HEK293 (cell line): ENCODE results near the gene PACSIN2.

Experiments
- GLIS1 ChIP-seq: fragments of 450-650 bp; formaldehyde crosslinking; IDR thresholded peaks from 2 replicates; pipeline ENCODE4 v1.5.1; 2016; ENCODE audit warnings: missing biosample characterization, missing genetic modification characterization
- KLF1 ChIP-seq: fragments of 450-650 bp; formaldehyde crosslinking; IDR thresholded peaks from 2 replicates; pipeline ENCODE4 v1.5.1; 2016; ENCODE audit warnings: missing biosample characterization, missing genetic modification characterization
- SALL2 ChIP-seq: fragments of 450-650 bp; formaldehyde crosslinking; IDR thresholded peaks from 2 replicates; pipeline ENCODE4 v1.5.0; 2017; ENCODE audit warnings: missing biosample characterization, mild to moderate bottlenecking, missing genetic modification characterization, borderline replicate concordance
- SCRT1 ChIP-seq: fragments of 450-650 bp; formaldehyde crosslinking; IDR thresholded peaks from 2 replicates; pipeline ENCODE4 v1.5.1; 2016; ENCODE audit warnings: missing biosample characterization, missing genetic modification characterization, borderline replicate concordance
- ZNF184 ChIP-seq: fragments of 450-650 bp; IDR thresholded peaks from 2 replicates; pipeline ENCODE4 v1.5.1; 2018; ENCODE audit warnings: missing biosample characterization, mild to moderate bottlenecking, missing genetic modification characterization
- ZNF2 ChIP-seq: fragments of 450-650 bp; formaldehyde crosslinking; IDR thresholded peaks from 2 replicates; pipeline ENCODE4 v1.5.1; 2016; ENCODE audit warnings: missing biosample characterization, missing genetic modification characterization
- ZNF266 ChIP-seq: fragments of 450-650 bp; formaldehyde crosslinking; IDR thresholded peaks from 2 replicates; pipeline ENCODE4 v1.5.1; 2016; ENCODE audit warnings: missing biosample characterization, missing genetic modification characterization, low read depth
- ZNF335 ChIP-seq: fragments of 450-650 bp; formaldehyde crosslinking; conservative IDR thresholded peaks from 2 replicates; pipeline ENCODE4 v1.5.1; 2016; ENCODE audit warnings: missing biosample characterization, missing genetic modification characterization
- ZNF433 ChIP-seq: fragments of 450-650 bp; formaldehyde crosslinking; IDR thresholded peaks from 2 replicates; pipeline ENCODE4 v1.5.1; 2016; ENCODE audit warnings: missing biosample characterization, missing genetic modification characterization, low read depth
- ZNF501 ChIP-seq: fragments of 450-650 bp; formaldehyde crosslinking; IDR thresholded peaks from 2 replicates; pipeline ENCODE4 v1.5.1; 2016; ENCODE audit warnings: missing biosample characterization, missing genetic modification characterization
- ZNF549 ChIP-seq: fragments of 450-650 bp; IDR thresholded peaks from 2 replicates; pipeline ENCODE4 v1.5.1; 2018; ENCODE audit warnings: missing biosample characterization, missing genetic modification characterization, mild to moderate bottlenecking, inconsistent platforms, moderate library complexity
- ZNF629 ChIP-seq: fragments of 450-650 bp; formaldehyde crosslinking; IDR thresholded peaks from 2 replicates; pipeline ENCODE4 v1.5.1; 2017; ENCODE audit warnings: missing biosample characterization, missing genetic modification characterization
- ZNF664 ChIP-seq: fragments of 450-650 bp; formaldehyde crosslinking; IDR thresholded peaks from 2 replicates; pipeline ENCODE4 v1.5.1; 2016; ENCODE audit warnings: missing biosample characterization, missing genetic modification characterization
- ZNF701 ChIP-seq: fragments of 450-650 bp; formaldehyde crosslinking; IDR thresholded peaks from 2 replicates; pipeline ENCODE4 v1.5.1; 2016; ENCODE audit warnings: missing biosample characterization, missing genetic modification characterization
- ZNF76 ChIP-seq: fragments of 450-650 bp; formaldehyde crosslinking; IDR thresholded peaks from 2 replicates; pipeline ENCODE4; 2016; ENCODE audit warnings: low read depth, missing biosample characterization, missing genetic modification characterization, borderline replicate concordance
- ZNF768 ChIP-seq: fragments of 450-650 bp; formaldehyde crosslinking; IDR thresholded peaks from 2 replicates; pipeline ENCODE4 v1.5.1; 2018; ENCODE audit warnings: missing biosample characterization, mild to moderate bottlenecking, missing genetic modification characterization
- ZNF792 ChIP-seq: fragments of 450-650 bp; formaldehyde crosslinking; IDR thresholded peaks from 2 replicates; pipeline ENCODE4 v1.5.1; 2016; ENCODE audit warnings: missing biosample characterization, missing genetic modification characterization
- ZSCAN30 ChIP-seq: fragments of 450-650 bp; IDR thresholded peaks from 2 replicates; pipeline ENCODE4 v1.5.1; 2018; ENCODE audit warnings: missing biosample characterization, mild to moderate bottlenecking, missing genetic modification characterization, moderate library complexity
- TF ChIP-seq, protein P1 (sequence below): fragments of 450-650 bp; formaldehyde crosslinking; conservative IDR thresholded peaks from 2 replicates; pipeline ENCODE4 v1.5.1; 2016; ENCODE audit warnings: low read depth, missing biosample characterization, missing genetic modification characterization
- TF ChIP-seq, protein P2 (sequence below): fragments of 450-650 bp; formaldehyde crosslinking; IDR thresholded peaks from 2 replicates; pipeline ENCODE4 v1.5.1; 2016; ENCODE audit warnings: missing biosample characterization, missing genetic modification characterization
- TF ChIP-seq, protein P3 (sequence below): fragments of 450-650 bp; formaldehyde crosslinking; IDR thresholded peaks from 2 replicates; pipeline ENCODE4 v1.5.1; 2017; ENCODE audit warnings: missing biosample characterization, missing genetic modification characterization
- TF ChIP-seq, protein P4 (sequence below): fragments of 450-650 bp; formaldehyde crosslinking; IDR thresholded peaks from 2 replicates; pipeline ENCODE4 v1.5.1; 2016; ENCODE audit warnings: missing biosample characterization, missing genetic modification characterization
- TF ChIP-seq, protein P5 (sequence below): fragments of 450-650 bp; IDR thresholded peaks from 2 replicates; pipeline ENCODE4 v1.5.1; 2018; ENCODE audit warnings: missing biosample characterization, mild to moderate bottlenecking, missing genetic modification characterization
- TF ChIP-seq, protein P6 (sequence below): fragments of 450-650 bp; formaldehyde crosslinking; IDR thresholded peaks from 2 replicates; pipeline ENCODE4 v1.5.1; 2016; ENCODE audit warnings: missing biosample characterization, missing genetic modification characterization

PACSIN2 gene

DNA sequence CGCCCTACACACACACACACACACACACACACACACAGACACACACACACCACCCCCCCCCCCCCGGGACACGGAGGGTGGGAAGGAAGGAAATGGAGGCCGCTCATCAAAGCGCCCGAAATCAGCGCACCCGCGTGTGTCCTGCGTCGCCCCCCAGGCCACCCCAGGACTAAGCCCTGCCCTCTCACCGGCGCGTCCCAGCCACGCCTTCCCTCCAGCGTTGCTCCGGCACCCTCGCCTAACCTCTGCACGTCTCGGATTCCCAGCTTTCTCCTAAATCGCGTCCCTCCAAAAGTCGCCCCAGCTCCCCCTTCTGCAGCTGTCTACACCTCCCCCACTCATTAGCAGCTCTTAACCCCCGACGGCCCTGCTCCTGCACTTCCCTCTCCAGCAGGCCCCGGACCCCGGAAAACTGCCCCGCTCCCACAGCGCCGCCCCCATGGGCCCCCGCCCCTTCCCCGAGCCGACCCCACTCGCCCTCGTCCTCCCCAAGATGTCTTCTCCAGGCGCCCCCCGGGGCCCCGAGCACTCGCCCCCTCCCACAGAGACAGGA is 557 bp downstream of the PACSIN2 start (continued):
- TF ChIP-seq, protein P1, sequence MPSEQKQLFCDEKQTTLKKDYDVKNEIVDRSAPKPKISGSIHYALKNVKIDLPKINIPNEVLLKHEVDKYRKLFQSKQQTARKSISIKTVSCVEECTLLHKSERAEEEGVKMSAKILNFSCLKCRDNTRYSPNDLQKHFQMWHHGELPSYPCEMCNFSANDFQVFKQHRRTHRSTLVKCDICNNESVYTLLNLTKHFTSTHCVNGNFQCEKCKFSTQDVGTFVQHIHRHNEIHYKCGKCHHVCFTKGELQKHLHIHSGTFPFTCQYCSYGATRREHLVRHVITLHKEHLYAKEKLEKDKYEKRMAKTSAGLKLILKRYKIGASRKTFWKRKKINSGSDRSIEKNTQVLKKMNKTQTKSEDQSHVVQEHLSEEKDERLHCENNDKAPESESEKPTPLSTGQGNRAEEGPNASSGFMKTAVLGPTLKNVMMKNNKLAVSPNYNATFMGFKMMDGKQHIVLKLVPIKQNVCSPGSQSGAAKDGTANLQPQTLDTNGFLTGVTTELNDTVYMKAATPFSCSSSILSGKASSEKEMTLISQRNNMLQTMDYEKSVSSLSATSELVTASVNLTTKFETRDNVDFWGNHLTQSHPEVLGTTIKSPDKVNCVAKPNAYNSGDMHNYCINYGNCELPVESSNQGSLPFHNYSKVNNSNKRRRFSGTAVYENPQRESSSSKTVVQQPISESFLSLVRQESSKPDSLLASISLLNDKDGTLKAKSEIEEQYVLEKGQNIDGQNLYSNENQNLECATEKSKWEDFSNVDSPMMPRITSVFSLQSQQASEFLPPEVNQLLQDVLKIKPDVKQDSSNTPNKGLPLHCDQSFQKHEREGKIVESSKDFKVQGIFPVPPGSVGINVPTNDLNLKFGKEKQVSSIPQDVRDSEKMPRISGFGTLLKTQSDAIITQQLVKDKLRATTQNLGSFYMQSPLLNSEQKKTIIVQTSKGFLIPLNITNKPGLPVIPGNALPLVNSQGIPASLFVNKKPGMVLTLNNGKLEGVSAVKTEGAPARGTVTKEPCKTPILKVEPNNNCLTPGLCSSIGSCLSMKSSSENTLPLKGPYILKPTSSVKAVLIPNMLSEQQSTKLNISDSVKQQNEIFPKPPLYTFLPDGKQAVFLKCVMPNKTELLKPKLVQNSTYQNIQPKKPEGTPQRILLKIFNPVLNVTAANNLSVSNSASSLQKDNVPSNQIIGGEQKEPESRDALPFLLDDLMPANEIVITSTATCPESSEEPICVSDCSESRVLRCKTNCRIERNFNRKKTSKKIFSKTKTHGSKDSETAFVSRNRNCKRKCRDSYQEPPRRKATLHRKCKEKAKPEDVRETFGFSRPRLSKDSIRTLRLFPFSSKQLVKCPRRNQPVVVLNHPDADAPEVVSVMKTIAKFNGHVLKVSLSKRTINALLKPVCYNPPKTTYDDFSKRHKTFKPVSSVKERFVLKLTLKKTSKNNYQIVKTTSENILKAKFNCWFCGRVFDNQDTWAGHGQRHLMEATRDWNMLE = no peak
- TF ChIP-seq ZNF433 (tag by site-specific recombination) (no peak), ZNF549 (tag by site-specific recombination) (no peak), SALL2 (tag by site-specific recombination) (no peak), SCRT1 (tag by site-specific recombination) (no peak), ZNF2 (no peak), ZNF792 (no peak), ZNF701 (tag by site-specific recombination) (no peak), ZNF664 (tag by site-specific recombination) (no peak), ZSCAN30 (no peak), ZNF184 (tag by site-specific recombination) (no peak), ZNF76 (tag by site-specific recombination) (peak; percentile 55; the same call in 1 of the 2 replicates), KLF1 (tag by site-specific recombination) (0 out of 2 replicates have a peak, but pooled peaks have one; percentile 24), ZNF768 (tag by site-specific recombination) (no peak), ZNF629 (tag by site-specific recombination) (no peak), ZNF501 (tag by site-specific recombination) (no peak), GLIS1 (tag by site-specific recombination) (peak; percentile 70), ZNF335 (peak; percentile 65), ZNF266 (no peak)
- TF ChIP-seq, protein P2, sequence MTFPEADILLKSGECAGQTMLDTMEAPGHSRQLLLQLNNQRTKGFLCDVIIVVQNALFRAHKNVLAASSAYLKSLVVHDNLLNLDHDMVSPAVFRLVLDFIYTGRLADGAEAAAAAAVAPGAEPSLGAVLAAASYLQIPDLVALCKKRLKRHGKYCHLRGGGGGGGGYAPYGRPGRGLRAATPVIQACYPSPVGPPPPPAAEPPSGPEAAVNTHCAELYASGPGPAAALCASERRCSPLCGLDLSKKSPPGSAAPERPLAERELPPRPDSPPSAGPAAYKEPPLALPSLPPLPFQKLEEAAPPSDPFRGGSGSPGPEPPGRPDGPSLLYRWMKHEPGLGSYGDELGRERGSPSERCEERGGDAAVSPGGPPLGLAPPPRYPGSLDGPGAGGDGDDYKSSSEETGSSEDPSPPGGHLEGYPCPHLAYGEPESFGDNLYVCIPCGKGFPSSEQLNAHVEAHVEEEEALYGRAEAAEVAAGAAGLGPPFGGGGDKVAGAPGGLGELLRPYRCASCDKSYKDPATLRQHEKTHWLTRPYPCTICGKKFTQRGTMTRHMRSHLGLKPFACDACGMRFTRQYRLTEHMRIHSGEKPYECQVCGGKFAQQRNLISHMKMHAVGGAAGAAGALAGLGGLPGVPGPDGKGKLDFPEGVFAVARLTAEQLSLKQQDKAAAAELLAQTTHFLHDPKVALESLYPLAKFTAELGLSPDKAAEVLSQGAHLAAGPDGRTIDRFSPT (tag by site-specific recombination) = 0 out of 2 replicates have a peak, but pooled peaks have one; percentile 27
- TF ChIP-seq, protein P3, sequence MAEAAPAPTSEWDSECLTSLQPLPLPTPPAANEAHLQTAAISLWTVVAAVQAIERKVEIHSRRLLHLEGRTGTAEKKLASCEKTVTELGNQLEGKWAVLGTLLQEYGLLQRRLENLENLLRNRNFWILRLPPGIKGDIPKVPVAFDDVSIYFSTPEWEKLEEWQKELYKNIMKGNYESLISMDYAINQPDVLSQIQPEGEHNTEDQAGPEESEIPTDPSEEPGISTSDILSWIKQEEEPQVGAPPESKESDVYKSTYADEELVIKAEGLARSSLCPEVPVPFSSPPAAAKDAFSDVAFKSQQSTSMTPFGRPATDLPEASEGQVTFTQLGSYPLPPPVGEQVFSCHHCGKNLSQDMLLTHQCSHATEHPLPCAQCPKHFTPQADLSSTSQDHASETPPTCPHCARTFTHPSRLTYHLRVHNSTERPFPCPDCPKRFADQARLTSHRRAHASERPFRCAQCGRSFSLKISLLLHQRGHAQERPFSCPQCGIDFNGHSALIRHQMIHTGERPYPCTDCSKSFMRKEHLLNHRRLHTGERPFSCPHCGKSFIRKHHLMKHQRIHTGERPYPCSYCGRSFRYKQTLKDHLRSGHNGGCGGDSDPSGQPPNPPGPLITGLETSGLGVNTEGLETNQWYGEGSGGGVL = peak; percentile 86
- TF ChIP-seq, protein P4, sequence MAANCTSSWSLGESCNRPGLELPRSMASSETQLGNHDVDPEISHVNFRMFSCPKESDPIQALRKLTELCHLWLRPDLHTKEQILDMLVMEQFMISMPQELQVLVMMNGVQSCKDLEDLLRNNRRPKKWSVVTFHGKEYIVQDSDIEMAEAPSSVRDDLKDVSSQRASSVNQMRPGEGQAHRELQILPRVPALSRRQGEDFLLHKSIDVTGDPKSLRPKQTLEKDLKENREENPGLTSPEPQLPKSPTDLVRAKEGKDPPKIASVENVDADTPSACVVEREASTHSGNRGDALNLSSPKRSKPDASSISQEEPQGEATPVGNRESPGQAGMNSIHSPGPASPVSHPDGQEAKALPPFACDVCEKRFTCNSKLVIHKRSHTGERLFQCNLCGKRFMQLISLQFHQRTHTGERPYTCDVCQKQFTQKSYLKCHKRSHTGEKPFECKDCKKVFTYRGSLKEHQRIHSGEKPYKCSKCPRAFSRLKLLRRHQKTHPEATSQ (tag by site-specific recombination) = 0 out of 2 replicates have a peak, but pooled peaks have one; percentile 19
- TF ChIP-seq, protein P5, sequence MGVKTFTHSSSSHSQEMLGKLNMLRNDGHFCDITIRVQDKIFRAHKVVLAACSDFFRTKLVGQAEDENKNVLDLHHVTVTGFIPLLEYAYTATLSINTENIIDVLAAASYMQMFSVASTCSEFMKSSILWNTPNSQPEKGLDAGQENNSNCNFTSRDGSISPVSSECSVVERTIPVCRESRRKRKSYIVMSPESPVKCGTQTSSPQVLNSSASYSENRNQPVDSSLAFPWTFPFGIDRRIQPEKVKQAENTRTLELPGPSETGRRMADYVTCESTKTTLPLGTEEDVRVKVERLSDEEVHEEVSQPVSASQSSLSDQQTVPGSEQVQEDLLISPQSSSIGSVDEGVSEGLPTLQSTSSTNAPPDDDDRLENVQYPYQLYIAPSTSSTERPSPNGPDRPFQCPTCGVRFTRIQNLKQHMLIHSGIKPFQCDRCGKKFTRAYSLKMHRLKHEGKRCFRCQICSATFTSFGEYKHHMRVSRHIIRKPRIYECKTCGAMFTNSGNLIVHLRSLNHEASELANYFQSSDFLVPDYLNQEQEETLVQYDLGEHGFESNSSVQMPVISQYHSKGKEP (tag by site-specific recombination) = no peak
- TF ChIP-seq, protein P6, sequence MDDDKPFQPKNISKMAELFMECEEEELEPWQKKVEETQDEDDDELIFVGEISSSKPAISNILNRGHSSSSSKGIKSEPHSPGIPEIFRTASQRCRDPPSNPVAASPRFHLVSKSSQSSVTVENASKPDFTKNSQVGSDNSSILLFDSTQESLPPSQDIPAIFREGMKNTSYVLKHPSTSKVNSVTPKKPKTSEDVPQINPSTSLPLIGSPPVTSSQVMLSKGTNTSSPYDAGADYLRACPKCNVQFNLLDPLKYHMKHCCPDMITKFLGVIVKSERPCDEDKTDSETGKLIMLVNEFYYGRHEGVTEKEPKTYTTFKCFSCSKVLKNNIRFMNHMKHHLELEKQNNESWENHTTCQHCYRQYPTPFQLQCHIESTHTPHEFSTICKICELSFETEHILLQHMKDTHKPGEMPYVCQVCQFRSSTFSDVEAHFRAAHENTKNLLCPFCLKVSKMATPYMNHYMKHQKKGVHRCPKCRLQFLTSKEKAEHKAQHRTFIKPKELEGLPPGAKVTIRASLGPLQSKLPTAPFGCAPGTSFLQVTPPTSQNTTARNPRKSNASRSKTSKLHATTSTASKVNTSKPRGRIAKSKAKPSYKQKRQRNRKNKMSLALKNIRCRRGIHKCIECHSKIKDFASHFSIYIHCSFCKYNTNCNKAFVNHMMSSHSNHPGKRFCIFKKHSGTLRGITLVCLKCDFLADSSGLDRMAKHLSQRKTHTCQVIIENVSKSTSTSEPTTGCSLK (tag by site-specific recombination) = no peak
